ENCODE results near the gene NFIL3.

- TF ChIP-seq CTCF (conservative IDR thresholded peaks at IDR 0.05; ENCODE audit: low read length) (no peak), EZH2phosphoT487 (IDR thresholded peaks at IDR 0.05; ENCODE audit: borderline replicate concordance, low read depth, low read length) (no peak)
Measured at GRCh38 chr9:91417602-91418214, 5.9 kb downstream of the NFIL3 start.
